Common myeloid progenitor, CD34-positive (primary cell): ENCODE results near the gene RFFL.

Experiments used
- CTCF ChIA-PET: fragments of 350-600 bp; sonication (Branson Sonifier 250); formaldehyde crosslinking; loops from one replicate; lab custom pipeline; 2021; ENCODE audit warnings: antibody characterized with exemption; lab: Charles Lee
- POLR2A ChIA-PET: fragments of 350-600 bp; sonication (Branson Sonifier 250); formaldehyde crosslinking; loops from one replicate; lab custom pipeline; 2021; ENCODE audit warnings: antibody characterized with exemption; lab: Charles Lee
- DNase-seq, 3 donors: peaks; one replicate each; pipeline versions ENCODE4 v3.0.0 to v3.0.0-alpha.2; 2013
- H3K27ac ChIP-seq, 2 experiments: 1 replicate in 1 of 2; 2 replicates in 1 of 2; pipeline ENCODE4 v1.7.0; 2013; ENCODE audit warnings: inconsistent platforms in 2 of 2, low read length in 2 of 2, mild to moderate bottlenecking in 2 of 2, low read depth in 1 of 2, moderate library complexity in 1 of 2; ENCODE audit not compliant: severe bottlenecking in 2 of 2, insufficient read depth in 1 of 2, poor library complexity in 1 of 2
- H3K27me3 ChIP-seq, 5 experiments: replicated peaks in 2 of 5; 1 replicate in 3 of 5; 2 replicates in 2 of 5; pipeline versions ENCODE4 v1.6.1 to v1.7.0; 2013; ENCODE audit warnings: low read length in 4 of 5, mild to moderate bottlenecking in 2 of 5, moderate library complexity in 2 of 5, inconsistent platforms in 1 of 5; ENCODE audit not compliant: insufficient read depth in 5 of 5, control insufficient read depth in 4 of 5
- H3K36me3 ChIP-seq, 4 experiments: 1 replicate in 2 of 4; 2 replicates in 2 of 4; pipeline versions ENCODE4 v1.6.1 to v1.7.0; 2013; ENCODE audit warnings: low read length in 3 of 4, control low read depth in 1 of 4, mild to moderate bottlenecking in 1 of 4; ENCODE audit not compliant: control insufficient read depth in 4 of 4, insufficient read depth in 4 of 4
- H3K4me1 ChIP-seq, 4 experiments: 1 replicate in 3 of 4; 2 replicates in 1 of 4; pipeline versions ENCODE4 v1.6.1 to v1.7.1; 2013; ENCODE audit warnings: low read length in 3 of 4, mild to moderate bottlenecking in 3 of 4, control low read depth in 1 of 4, inconsistent platforms in 1 of 4, moderate library complexity in 1 of 4; ENCODE audit not compliant: control insufficient read depth in 4 of 4, insufficient read depth in 4 of 4; ENCODE audit errors: control extremely low read depth in 1 of 4
- H3K4me3 ChIP-seq, 7 experiments: 1 replicate in 4 of 7; 2 replicates in 3 of 7; pipeline versions ENCODE4 v1.5.1 to v1.7.0; 2013; ENCODE audit warnings: mild to moderate bottlenecking in 7 of 7, low read length in 6 of 7, moderate library complexity in 6 of 7, inconsistent platforms in 2 of 7, low read depth in 2 of 7, control low read depth in 1 of 7; ENCODE audit not compliant: insufficient read depth in 4 of 7, control insufficient read depth in 1 of 7; ENCODE audit errors: extremely low read depth in 1 of 7
- H3K9me3 ChIP-seq, 5 experiments: 1 replicate in 4 of 5; 2 replicates in 1 of 5; pipeline versions ENCODE4 v1.6.1 to v1.7.1; 2013; ENCODE audit warnings: low read length in 4 of 5, mild to moderate bottlenecking in 2 of 5, inconsistent platforms in 1 of 5, low read depth in 1 of 5, moderate library complexity in 1 of 5; ENCODE audit not compliant: control insufficient read depth in 4 of 5, insufficient read depth in 2 of 5; ENCODE audit errors: control extremely low read depth in 1 of 5
- WGBS: methylation state at CpG from one replicate; pipeline ENCODE4 v1.1.5; 2013; ENCODE audit not compliant: insufficient coverage; 5-methylcytosine and 5-hydroxymethylcytosine counted together

Gene RFFL

DNA sequence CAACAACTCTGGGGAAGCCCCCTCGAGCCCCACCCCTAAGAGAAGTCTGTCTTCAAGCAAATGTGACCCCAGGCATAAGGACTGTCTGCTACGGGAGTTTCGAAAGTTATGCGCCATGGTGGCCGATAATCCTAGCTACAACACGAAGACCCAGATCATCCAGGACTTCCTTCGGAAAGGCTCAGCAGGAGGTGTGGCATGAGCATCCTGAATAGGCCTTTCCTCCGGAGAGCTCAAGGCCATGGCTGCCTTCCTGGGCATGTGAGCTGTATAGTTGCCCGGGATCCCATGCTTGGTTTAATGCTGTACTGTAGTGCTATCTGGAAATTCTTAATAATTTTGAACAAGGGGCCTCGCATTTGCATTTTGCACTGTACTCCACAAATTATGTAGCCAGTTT is 74.0 kb downstream of the RFFL start:
- no peak overlapping the region for H3K27ac ChIP-seq
- peaks cover 0 to 14% (median 4%) of the 10 kb centered on the region in 4 experiments for H3K4me1 ChIP-seq
- DNase-seq, result no peak
- POLR2A ChIA-PET, result no interaction called here
- WGBS, result 99% methylated on average over 8 of the region's 10 CpGs
- H3K9me3 ChIP-seq, result no peaks in the 10 kb centered on the region
- peaks cover 31 to 76% (median 58%) of the 10 kb centered on the region in 4 experiments for H3K36me3 ChIP-seq
- H3K4me3 ChIP-seq, result no peak overlapping the region
- no peaks in the 10 kb centered on the region for H3K27me3 ChIP-seq
- CTCF ChIA-PET, result interaction anchor here (1.1 to 3.8 kb wide), 4 partner anchors 8 to 129 kb away, joined by 3 to 20 read pairs (median 8); partner anchors contain the start of gene LIG3

DNA sequence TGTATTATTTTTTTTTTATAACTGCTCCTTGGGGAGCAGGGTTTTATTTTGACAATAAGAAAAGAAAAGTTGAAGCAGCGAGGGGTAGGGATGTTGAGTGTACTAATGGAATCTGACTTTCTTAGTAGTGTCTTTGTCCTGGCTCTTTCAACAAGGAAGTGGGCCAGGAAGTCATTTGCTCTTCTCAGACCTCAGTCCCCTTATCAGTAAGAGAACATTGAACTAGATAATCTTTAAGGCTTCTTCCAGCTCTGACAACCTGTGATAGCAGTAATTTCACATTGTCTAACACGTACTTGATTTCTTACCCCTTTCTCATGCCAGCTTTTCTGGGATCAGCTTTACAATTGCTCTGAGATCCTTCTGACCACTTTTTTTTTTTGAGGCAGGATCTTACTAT is 74.9 kb downstream of the RFFL start:
- CTCF ChIA-PET, result interaction anchor here (0.7 to 1.1 kb wide), 2 partner anchors 10 to 37 kb away, joined by 3 to 4 read pairs; no protein-coding TSS in a partner anchor
- peaks cover 27 to 70% (median 53%) of the 10 kb centered on the region in 4 experiments for H3K36me3 ChIP-seq
- DNase-seq, result peak in 2 of 3 donors; percentile 23 to 53
- H3K4me1 ChIP-seq, result peaks cover 0 to 14% (median 4%) of the 10 kb centered on the region in 4 experiments
- H3K9me3 ChIP-seq, result no peaks in the 10 kb centered on the region
- H3K27ac ChIP-seq, result no peak overlapping the region
- 42% methylated on average over 1 of the region's 2 CpGs for WGBS
- H3K4me3 ChIP-seq, result no peak overlapping the region
- H3K27me3 ChIP-seq, result no peaks in the 10 kb centered on the region
- POLR2A ChIA-PET, result interaction anchor here (0.7 to 0.8 kb wide), 2 partner anchors 8 to 27 kb away, joined by 3 read pairs; no protein-coding TSS in a partner anchor

DNA sequence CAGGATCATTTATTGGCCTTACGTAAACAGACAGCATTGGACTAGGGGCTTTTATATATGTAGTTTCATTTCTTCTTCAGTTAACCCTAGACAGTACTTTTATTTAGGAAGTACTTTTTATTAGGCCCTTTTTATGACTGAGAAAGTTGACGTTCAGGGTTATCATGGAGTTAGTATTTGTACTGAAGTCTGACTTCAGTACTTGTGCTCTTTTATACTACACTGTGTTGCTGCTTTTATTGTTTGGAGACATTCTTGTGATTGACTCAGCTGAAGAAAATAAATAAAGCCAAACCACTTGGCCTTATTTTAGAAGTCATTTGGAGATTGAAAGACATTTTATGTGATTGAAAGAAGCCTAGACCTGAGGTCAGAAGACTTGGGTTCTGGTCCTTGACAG is 76.3 kb downstream of the RFFL start:
- ChIA-PET POLR2A (no interaction called here), CTCF (no interaction called here)
- WGBS, result no CpG with 5 or more reads among the region's 2 CpGs
- no peaks in the 10 kb centered on the region for H3K27me3 ChIP-seq
- H3K36me3 ChIP-seq, result peaks cover 27 to 63% (median 45%) of the 10 kb centered on the region in 4 experiments
- H3K4me3 ChIP-seq, result no peak overlapping the region
- no peak overlapping the region for H3K27ac ChIP-seq
- no peaks in the 10 kb centered on the region for H3K9me3 ChIP-seq
- peaks cover under 1 to 16% (median 6%) of the 10 kb centered on the region in 4 experiments for H3K4me1 ChIP-seq
- DNase-seq, result no peak

DNA sequence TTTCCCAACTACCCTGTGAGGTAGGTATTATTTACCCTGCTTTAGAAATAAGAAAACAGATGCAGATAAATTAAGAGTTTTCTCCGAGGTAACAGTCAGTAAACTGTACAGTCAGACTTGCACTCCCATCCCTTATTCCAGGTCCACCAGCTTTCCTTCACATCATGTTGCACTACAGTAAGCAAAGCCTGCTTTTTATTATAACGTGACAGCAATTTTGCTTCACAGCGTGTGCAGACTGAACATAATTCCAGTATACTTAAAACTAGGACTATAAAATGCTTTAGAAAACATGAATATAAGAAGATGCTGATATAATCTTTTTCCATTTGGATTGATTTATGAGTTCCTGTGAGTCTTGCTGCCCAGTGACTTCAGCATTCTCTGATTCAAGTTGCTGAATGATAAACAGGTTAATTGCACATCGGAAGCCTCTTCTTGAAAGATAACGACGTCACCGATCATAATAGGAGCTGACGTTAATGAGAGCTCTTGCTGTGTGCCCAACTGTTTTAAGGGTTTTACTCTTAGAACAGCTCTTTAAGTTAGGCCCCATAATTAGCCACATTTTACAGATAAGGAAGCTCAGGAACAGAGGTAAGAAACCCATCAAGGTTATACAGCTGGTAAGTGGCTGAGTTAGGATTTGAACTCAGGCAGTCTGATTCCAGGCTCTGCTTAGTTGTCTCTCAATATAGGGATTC is 81.8 kb downstream of the RFFL start:
- CTCF ChIA-PET, result interaction anchor here (0.6 to 3.1 kb wide), 10 partner anchors 8 to 138 kb away, joined by 3 to 20 read pairs (median 4); partner anchors contain the start of gene RAD51D
- 10% methylated on average over 6 of the region's 8 CpGs for WGBS
- peak; percentile 84 to 96 (median 91) for DNase-seq
- Histone ChIP-seq H3K9me3 (no peaks in the 10 kb centered on the region), H3K4me3 (peak overlapping the region in 6 of 7 experiments; percentile 32 to 87 (median 79)), H3K4me1 (peaks cover 14 to 29% (median 18%) of the 10 kb centered on the region in 4 experiments), H3K36me3 (peaks cover 4 to 19% (median 10%) of the 10 kb centered on the region in 4 experiments), H3K27ac (peak overlapping the region; percentile 95 to 98), H3K27me3 (no peaks in the 10 kb centered on the region)
- POLR2A ChIA-PET, result interaction anchor here (0.7 to 1.6 kb wide), 5 partner anchors 9 to 137 kb away, joined by 3 to 12 read pairs (median 3); partner anchors contain the start of genes CCT6B, RAD51D and ZNF830

DNA sequence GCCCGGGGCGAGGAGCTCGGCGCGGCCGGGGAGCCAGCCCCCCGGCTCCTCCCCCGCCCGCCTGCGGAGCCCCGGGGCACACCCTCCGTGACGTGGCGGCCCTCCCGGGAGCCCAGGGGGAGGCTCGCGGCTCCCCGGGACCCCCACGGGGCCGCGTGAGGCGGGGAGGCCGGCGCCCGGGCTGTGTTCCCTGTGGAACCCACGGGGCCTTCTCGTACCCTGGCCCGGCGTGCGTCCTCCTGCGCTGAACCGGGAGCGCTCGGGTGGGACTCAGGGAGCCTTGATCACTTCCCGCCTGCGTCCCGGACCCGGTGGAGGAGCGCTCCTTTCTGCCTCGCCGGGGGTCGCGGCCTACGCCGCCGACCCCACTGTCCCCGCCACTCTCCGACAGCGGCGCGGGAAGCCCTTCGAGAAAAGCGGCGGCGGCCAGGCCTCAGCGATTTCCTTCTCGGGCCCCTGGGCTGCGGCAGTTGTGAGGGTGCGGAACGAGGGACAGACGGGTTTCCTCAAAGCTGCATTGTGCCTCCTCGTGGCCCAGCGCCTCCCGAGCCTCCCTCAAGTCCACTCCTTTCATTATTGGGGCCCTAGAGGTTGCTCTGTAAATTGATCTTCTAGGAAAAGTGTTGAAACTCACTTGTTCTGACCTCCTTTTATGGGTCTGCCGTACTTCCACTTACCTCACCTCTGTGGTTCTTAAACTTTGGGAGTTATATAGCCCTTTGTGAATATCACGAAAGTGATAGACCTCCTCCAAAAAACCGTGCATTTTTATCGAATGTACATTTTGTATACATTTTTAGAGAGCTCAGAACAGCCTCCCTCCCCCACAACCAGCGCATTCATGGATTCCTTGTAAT is 82.6 kb downstream of the RFFL start:
- CTCF ChIA-PET, result interaction anchor here (0.6 to 3.1 kb wide), 6 partner anchors 10 to 139 kb away, joined by 3 to 20 read pairs (median 6); partner anchors contain the start of gene RAD51D
- POLR2A ChIA-PET, result interaction anchor here (0.6 to 1.9 kb wide), 4 partner anchors 8 to 107 kb away, joined by 3 to 12 read pairs (median 6); partner anchors contain the start of genes CCT6B and ZNF830
- Histone ChIP-seq H3K27ac (peak overlapping the region; percentile 95 to 98), H3K36me3 (peaks cover 2 to 13% (median 9%) of the 10 kb centered on the region in 4 experiments), H3K4me3 (peak overlapping the region; percentile 32 to 87 (median 80)), H3K9me3 (no peaks in the 10 kb centered on the region), H3K27me3 (no peaks in the 10 kb centered on the region), H3K4me1 (peaks cover 14 to 29% (median 18%) of the 10 kb centered on the region in 4 experiments)
- peak; percentile 91 to 94 (median 91) for DNase-seq
- 0% methylated on average over 57 of the region's 69 CpGs for WGBS

DNA sequence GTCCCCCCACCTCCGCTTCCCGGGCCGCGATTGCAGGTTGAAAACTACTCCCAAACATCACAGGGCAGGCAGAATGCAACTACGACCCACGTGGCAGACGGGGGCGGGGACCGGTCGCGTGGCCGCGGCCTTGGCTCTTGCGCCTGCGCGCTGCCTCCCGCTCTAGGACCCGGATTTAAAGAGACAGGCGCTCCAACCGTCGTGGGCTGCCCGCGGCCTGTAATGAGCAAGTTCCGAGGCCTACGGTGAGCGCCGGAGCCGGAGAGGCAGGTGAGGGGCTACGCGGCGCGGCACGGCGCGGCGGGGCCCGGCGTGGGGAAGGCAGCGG is 83.2 kb downstream of the RFFL start, which contains the start of gene LIG3:
Gene LIG3 (plus strand): TSS at position 160 of the 328 bp plus-strand sequence. CDS start 2,494 bp downstream, outside the sequence.
- peak; percentile 89 to 94 (median 92) for DNase-seq
- Histone ChIP-seq H3K36me3 (peaks cover 0 to 10% (median 5%) of the 10 kb centered on the region in 4 experiments), H3K9me3 (no peaks in the 10 kb centered on the region), H3K27ac (peak within 1 kb of the TSS; percentile 95 to 98), H3K4me3 (peak within 1 kb of the TSS; percentile 32 to 87 (median 80)), H3K4me1 (peaks cover 14 to 29% (median 18%) of the 10 kb centered on the region in 4 experiments), H3K27me3 (no peaks in the 10 kb centered on the region)
- CTCF ChIA-PET, result interaction anchor here (1.3 to 3.1 kb wide), 2 partner anchors 11 to 14 kb away, joined by 3 to 20 read pairs; no protein-coding TSS in a partner anchor
- 0% methylated on average over 32 of the region's 39 CpGs for WGBS
- POLR2A ChIA-PET, result interaction anchor here (0.6 to 1.9 kb wide), 4 partner anchors 8 to 108 kb away, joined by 3 to 12 read pairs (median 6); partner anchors contain the start of genes CCT6B and ZNF830
